Breast epithelium (tissue), 4 donors: ENCODE data around the gene GAS6. TPM values are rescaled to one million over a fixed set of nuclear protein-coding genes. Genes with fewer than 3 reads are reported as not detected.

Experiments used
- DNase-seq, 2 donors: peaks; one replicate each; pipeline ENCODE4 v3.0.0-alpha.2; 2019; ENCODE audit warnings: low spot score in 2 of 2
- H3K27ac ChIP-seq, 2 donors: fragments of 200-600 bp; sonication (generic) in 1 of 2; one replicate each; pipeline ENCODE4 v1.5.1; 2016 to 2019; ENCODE audit warnings: mild to moderate bottlenecking in 1 of 2
- H3K27me3 ChIP-seq, 2 donors: fragments of 200-600 bp; sonication (generic) in 1 of 2; one replicate each; pipeline versions ENCODE4 v1.5.1 to v1.6.0; 2017 to 2019; ENCODE audit warnings: control low read depth in 1 of 2, mild to moderate bottlenecking in 1 of 2
- H3K36me3 ChIP-seq: fragments of 200-600 bp; one replicate; pipeline ENCODE4 v1.5.1; 2019
- H3K4me1 ChIP-seq, 2 donors: fragments of 200-600 bp; sonication (generic); one replicate each; pipeline ENCODE4 v1.5.1; 2016 to 2019; ENCODE audit warnings: control low read depth in 1 of 2
- H3K4me3 ChIP-seq, 3 donors: fragments of 200-600 bp; sonication (generic); 1 replicate in 2 of 3; 2 replicates in 1 of 3; pipeline ENCODE4 v1.5.1; 2016 to 2019; ENCODE audit warnings: mild to moderate bottlenecking in 3 of 3, moderate library complexity in 2 of 3
- H3K9me3 ChIP-seq, 2 donors: fragments of 200-600 bp; sonication (generic) in 1 of 2; one replicate each; pipeline ENCODE4 v1.5.1; 2016 to 2019; ENCODE audit warnings: control low read depth in 1 of 2
- CTCF ChIP-seq, 3 donors: fragments of 450-650 bp; IDR thresholded peaks; one replicate each; pipeline ENCODE4 v1.5.1; 2016 to 2017; ENCODE audit warnings: antibody characterized with exemption in 3 of 3, mild to moderate bottlenecking in 3 of 3, moderate library complexity in 3 of 3
- POLR2A ChIP-seq: fragments of 450-650 bp; IDR thresholded peaks from one replicate; pipeline ENCODE4 v1.6.1; 2016; ENCODE audit warnings: antibody characterized with exemption, mild to moderate bottlenecking, moderate library complexity
- POLR2AphosphoS5 ChIP-seq, 3 donors: sonication (generic); formaldehyde crosslinking; IDR thresholded peaks; one replicate each; pipeline ENCODE4 v1.6.1; 2017; ENCODE audit warnings: antibody characterized with exemption in 3 of 3
- intact Hi-C: fragments of 100-400 bp; cut with DNase I; formaldehyde crosslinking; loops from one replicate; pipeline ENCODE4 v1.15.1; 2023; ENCODE audit warnings: low total_unique reads
- total RNA-seq, 3 donors: library from RNA; depleted of rRNA; stranded (reverse); fragments of >200 nt; gene quantifications; one replicate each; pipeline ENCODE4 v1.1.0, GENCODE V29; 2016

GAS6 gene
- total RNA-seq, 3 donors from 2014 or later: 85.9 to 146 (median 103) TPM

- Histone ChIP-seq H3K27me3 (no peaks in the 10 kb centered on the region), H3K36me3 (no peaks in the 10 kb centered on the region), H3K4me1 (peaks cover 8 to 9% of the 10 kb centered on the region in 2 donors), H3K27ac (no peak overlapping the region), H3K4me3 (no peak overlapping the region), H3K9me3 (no peaks in the 10 kb centered on the region)
- TF ChIP-seq POLR2AphosphoS5 (IDR thresholded peaks at IDR 0.05) (no peak), CTCF (IDR thresholded peaks at IDR 0.05) (no peak), POLR2A (no peak)
- peak in 1 of 2 donors; percentile 48 for DNase-seq
- intact Hi-C loops: no loop called here
Measured at GRCh38 chr13:113851826-113852535, 11.9 kb downstream of the GAS6 start.

- Histone ChIP-seq H3K4me1 (peaks cover 8 to 9% of the 10 kb centered on the region in 2 donors), H3K4me3 (no peak overlapping the region), H3K27ac (no peak overlapping the region), H3K27me3 (no peaks in the 10 kb centered on the region), H3K36me3 (no peaks in the 10 kb centered on the region), H3K9me3 (no peaks in the 10 kb centered on the region)
- DNase-seq: no peak
- intact Hi-C loops: no loop called here
- TF ChIP-seq POLR2AphosphoS5 (IDR thresholded peaks at IDR 0.05) (no peak), POLR2A (no peak), CTCF (IDR thresholded peaks at IDR 0.05) (no peak)
Measured at GRCh38 chr13:113851480-113851803, 12.4 kb downstream of the GAS6 start.

- Histone ChIP-seq H3K4me3 (no peak overlapping the region), H3K27me3 (no peaks in the 10 kb centered on the region), H3K27ac (no peak overlapping the region), H3K9me3 (no peaks in the 10 kb centered on the region), H3K4me1 (peaks cover 8 to 9% of the 10 kb centered on the region in 2 donors), H3K36me3 (no peaks in the 10 kb centered on the region)
- TF ChIP-seq CTCF (IDR thresholded peaks at IDR 0.05): no peak
- no peak for TF ChIP-seq POLR2AphosphoS5 (IDR thresholded peaks at IDR 0.05)
- no peak for TF ChIP-seq POLR2A
- no peak for DNase-seq
- intact Hi-C loops: no loop called here
Measured at GRCh38 chr13:113850722-113851479, 13.0 kb downstream of the GAS6 start.

GRCh38 chr13:113849981-113850721, 13.7 kb downstream of the GAS6 start:
- no peak for DNase-seq
- Histone ChIP-seq H3K27ac (no peak overlapping the region), H3K27me3 (no peaks in the 10 kb centered on the region), H3K9me3 (no peaks in the 10 kb centered on the region), H3K4me1 (peaks cover 8 to 9% of the 10 kb centered on the region in 2 donors), H3K36me3 (no peaks in the 10 kb centered on the region), H3K4me3 (no peak overlapping the region)
- no peak for TF ChIP-seq POLR2AphosphoS5 (IDR thresholded peaks at IDR 0.05)
- TF ChIP-seq POLR2A: no peak
- no peak for TF ChIP-seq CTCF (IDR thresholded peaks at IDR 0.05)
- intact Hi-C loops: no loop called here
